ENCODE data around the gene TSC22D2. TPM values are rescaled to one million over a fixed set of nuclear protein-coding genes. Genes with fewer than 3 reads are reported as not detected.

Gene TSC22D2
- total and polyA plus RNA-seq, 2 donors (not counting 3 experiments of a cell fraction or from before 2014, with no cell fraction given): 7.6 to 43.9 TPM

GRCh38 chr3:150511122-150511821, 103.2 kb downstream of the TSC22D2 start:
- H3K27me3 ChIP-seq (ENCODE audit: control insufficient read depth in 2 of 2, insufficient read depth in 2 of 2, low read length in 2 of 2): no peaks in the 10 kb centered on the region
- no peak overlapping the region for H3K4me3 ChIP-seq (replicated peaks in 1 of 3; ENCODE audit: insufficient read depth in 1 of 3, low read depth in 1 of 3, low read length in 3 of 3)
- no peak overlapping the region for H2AFZ ChIP-seq (ENCODE audit: low read depth, low read length)
- no peaks in the 10 kb centered on the region for H3K9me1 ChIP-seq (replicated peaks; ENCODE audit: control insufficient read depth, extremely low read depth, insufficient read depth, low read length)
- ChIA-PET CTCF (interaction anchor here (0.8 kb wide), 1 partner anchor 16 kb away, joined by 4 read pairs; no protein-coding TSS in a partner anchor), POLR2A (no interaction called here)
- H3K36me3 ChIP-seq (ENCODE audit: control insufficient read depth in 2 of 2, extremely low read depth in 1 of 2, insufficient read depth in 2 of 2, low read length in 2 of 2): no peaks in the 10 kb centered on the region
- H3K79me2 ChIP-seq (ENCODE audit: control insufficient read depth, insufficient read depth, low read length): no peaks in the 10 kb centered on the region
- FAIRE-seq (no peak), DNase-seq (ENCODE audit: low read depth, low spot score) (no peak)
- H3K9ac ChIP-seq (replicated peaks; ENCODE audit: extremely low read depth, insufficient read depth, low read length): no peak overlapping the region
- no peaks in the 10 kb centered on the region for H4K20me1 ChIP-seq (replicated peaks; ENCODE audit: control insufficient read depth, extremely low read depth, insufficient read depth, low read length)
- dilution Hi-C loops (cut with MboI; ENCODE audit: extremely low pct_ligation_motif_present, low sequenced_read_pairs) (no loop called here), intact Hi-C loops (cut with micrococcal nuclease) (no loop called here)
- BruUV-seq (replicated peaks): no TSS peak
- H3K9me3 ChIP-seq (replicated peaks; ENCODE audit: control insufficient read depth, insufficient read depth, low read length): no peaks in the 10 kb centered on the region
- no peak overlapping the region for H3K4me2 ChIP-seq (ENCODE audit: insufficient read depth, low read length)
- no peaks in the 10 kb centered on the region for H3K4me1 ChIP-seq (ENCODE audit: control insufficient read depth, extremely low read depth, insufficient read depth, low read length)
- TF ChIP-seq POLR2A (IDR thresholded peaks at IDR 0.05; ENCODE audit: low read depth, low read length) (no peak), MAX (IDR thresholded peaks at IDR 0.05; ENCODE audit: insufficient read depth, insufficient read length) (no peak), FOS (IDR thresholded peaks at IDR 0.05; ENCODE audit: borderline replicate concordance, insufficient read depth, low read length) (no peak), JUN (IDR thresholded peaks at IDR 0.05; ENCODE audit: borderline replicate concordance, insufficient read depth, insufficient read length, low read depth) (no peak), POLR2AphosphoS5 (IDR thresholded peaks at IDR 0.05; ENCODE audit: insufficient read depth, low read depth, low read length) (no peak), MYC (IDR thresholded peaks at IDR 0.05; ENCODE audit: low read depth, low read length) (no peak), GATA2 (IDR thresholded peaks at IDR 0.05; ENCODE audit: insufficient read depth, insufficient read length, low read depth, low read length) (no peak), CTCF (IDR thresholded peaks at IDR 0.05; ENCODE audit: extremely low read depth in 1 of 2, insufficient read depth in 1 of 2, low read depth in 1 of 2, low read length in 2 of 2) (no peak), EZH2 (IDR thresholded peaks at IDR 0.05; ENCODE audit: borderline replicate concordance, low read depth, low read length, severe bottlenecking) (no peak)
- H3K27ac ChIP-seq (ENCODE audit: insufficient read depth, low read depth, low read length): no peak overlapping the region

Data from endothelial cell of umbilical vein (primary cell).